Stomach smooth muscle (tissue), 2 donors: ENCODE measurements around the gene WNK2.

Experiments
- H3K27ac ChIP-seq: one replicate; pipeline ENCODE4 v1.7.0; 2013; ENCODE audit warnings: mild to moderate bottlenecking, low read length, inconsistent platforms
- H3K27me3 ChIP-seq, 2 donors: one replicate each; pipeline ENCODE4 v1.7.0; 2013; ENCODE audit warnings: low read length in 2 of 2; ENCODE audit not compliant: insufficient read depth in 2 of 2, control insufficient read depth in 1 of 2
- H3K36me3 ChIP-seq, 2 donors: one replicate each; pipeline ENCODE4 v1.7.0; 2013; ENCODE audit warnings: low read length in 2 of 2; ENCODE audit not compliant: control insufficient read depth in 2 of 2, insufficient read depth in 2 of 2
- H3K4me1 ChIP-seq: one replicate; pipeline ENCODE4 v1.7.0; 2013; ENCODE audit warnings: low read length; ENCODE audit not compliant: control insufficient read depth, insufficient read depth
- H3K4me3 ChIP-seq, 2 donors: one replicate each; pipeline ENCODE4 v1.7.0; 2013; ENCODE audit warnings: low read length in 2 of 2
- H3K9ac ChIP-seq, 2 donors: one replicate each; pipeline ENCODE4 v1.7.0; 2013; ENCODE audit warnings: low read length in 2 of 2, mild to moderate bottlenecking in 1 of 2
- H3K9me3 ChIP-seq, 2 donors: one replicate each; pipeline ENCODE4 v1.7.0; 2013; ENCODE audit warnings: low read length in 2 of 2; ENCODE audit not compliant: control insufficient read depth in 2 of 2
- donor health status: healthy.
- donor health status: Pancreatic carcinoma.

WNK2 gene

GRCh38 chr9:93147632-93148031, 36.3 kb upstream of the WNK2 start:
- Histone ChIP-seq H3K9ac (no peak overlapping the region), H3K27ac (no peak overlapping the region), H3K4me3 (no peak overlapping the region), H3K9me3 (peaks cover 0 to 4% of the 10 kb centered on the region in 2 donors), H3K36me3 (no peaks in the 10 kb centered on the region), H3K4me1 (peaks cover 9% of the 10 kb centered on the region), H3K27me3 (no peaks in the 10 kb centered on the region)

GRCh38 chr9:93148721-93149120, 35.2 kb upstream of the WNK2 start:
- H3K4me3 ChIP-seq: no peak overlapping the region
- H3K9me3 ChIP-seq: peaks cover 0 to 4% of the 10 kb centered on the region in 2 donors
- no peaks in the 10 kb centered on the region for H3K36me3 ChIP-seq
- peaks cover 9% of the 10 kb centered on the region for H3K4me1 ChIP-seq
- H3K27me3 ChIP-seq: no peaks in the 10 kb centered on the region
- H3K9ac ChIP-seq: no peak overlapping the region
- H3K27ac ChIP-seq: no peak overlapping the region

- H3K36me3 ChIP-seq: no peaks in the 10 kb centered on the region
- H3K4me1 ChIP-seq: peaks cover 3% of the 10 kb centered on the region
- H3K4me3 ChIP-seq: no peak overlapping the region
- no peak overlapping the region for H3K9ac ChIP-seq
- H3K9me3 ChIP-seq: peaks cover 0 to 4% of the 10 kb centered on the region in 2 donors
- no peaks in the 10 kb centered on the region for H3K27me3 ChIP-seq
- H3K27ac ChIP-seq: no peak overlapping the region
These were observed 34.6 kb upstream of the WNK2 start for GRCh38 chr9:93149361-93149760.

- Histone ChIP-seq H3K27ac (no peak overlapping the region), H3K4me3 (no peak overlapping the region), H3K4me1 (no peaks in the 10 kb centered on the region), H3K36me3 (no peaks in the 10 kb centered on the region), H3K9ac (no peak overlapping the region), H3K27me3 (no peaks in the 10 kb centered on the region), H3K9me3 (peaks cover 0 to 4% of the 10 kb centered on the region in 2 donors)
These were observed 32.7 kb upstream of the WNK2 start for GRCh38 chr9:93151097-93151784.

- no peaks in the 10 kb centered on the region for H3K4me1 ChIP-seq
- H3K9ac ChIP-seq: no peak overlapping the region
- no peak overlapping the region for H3K4me3 ChIP-seq
- no peaks in the 10 kb centered on the region for H3K9me3 ChIP-seq
- no peaks in the 10 kb centered on the region for H3K36me3 ChIP-seq
- H3K27me3 ChIP-seq: no peaks in the 10 kb centered on the region
- no peak overlapping the region for H3K27ac ChIP-seq
These were observed 29.5 kb upstream of the WNK2 start for GRCh38 chr9:93154293-93154903.

GRCh38 chr9:93155716-93156474, 28.0 kb upstream of the WNK2 start:
- Histone ChIP-seq H3K4me1 (peaks cover 6% of the 10 kb centered on the region), H3K36me3 (no peaks in the 10 kb centered on the region), H3K9me3 (no peaks in the 10 kb centered on the region), H3K4me3 (no peak overlapping the region), H3K9ac (no peak overlapping the region), H3K27ac (no peak overlapping the region), H3K27me3 (peaks cover 0 to 2% of the 10 kb centered on the region in 2 donors)

- Histone ChIP-seq H3K9me3 (no peaks in the 10 kb centered on the region), H3K27me3 (peaks cover 0 to 2% of the 10 kb centered on the region in 2 donors), H3K9ac (no peak overlapping the region), H3K4me1 (peaks cover 11% of the 10 kb centered on the region), H3K36me3 (no peaks in the 10 kb centered on the region), H3K4me3 (no peak overlapping the region), H3K27ac (no peak overlapping the region)
These were observed 27.4 kb upstream of the WNK2 start for GRCh38 chr9:93156475-93157008.

GRCh38 chr9:93159601-93160471, 24.1 kb upstream of the WNK2 start:
- peak overlapping the region in 1 of 2 donors; percentile 32 for H3K9ac ChIP-seq
- no peaks in the 10 kb centered on the region for H3K36me3 ChIP-seq
- H3K9me3 ChIP-seq: no peaks in the 10 kb centered on the region
- H3K4me1 ChIP-seq: peaks cover 17% of the 10 kb centered on the region
- peaks cover 0 to 2% of the 10 kb centered on the region in 2 donors for H3K27me3 ChIP-seq
- no peak overlapping the region for H3K27ac ChIP-seq
- H3K4me3 ChIP-seq: no peak overlapping the region

GRCh38 chr9:93161786-93162562, 22.0 kb upstream of the WNK2 start:
- Histone ChIP-seq H3K4me3 (no peak overlapping the region), H3K27me3 (peaks cover 0 to 2% of the 10 kb centered on the region in 2 donors), H3K36me3 (no peaks in the 10 kb centered on the region), H3K9ac (no peak overlapping the region), H3K9me3 (no peaks in the 10 kb centered on the region), H3K27ac (peak overlapping the region; percentile 24), H3K4me1 (peaks cover 17% of the 10 kb centered on the region)
